HepG2 (cell line): ENCODE data around the gene DTX4. TPM values are rescaled to one million over a fixed set of nuclear protein-coding genes. Genes with fewer than 3 reads are reported as not detected.
A peak's percentile ranks its signal among the peaks of the same experiment; 100 is the strongest.

Source experiments
- BCL6 ChIP-seq: IDR thresholded peaks from 2 replicates; pipeline ENCODE4 v1.6.1; 2016; ENCODE audit warnings: missing genetic modification reagents, missing compliant biosample characterization
- CHD2 ChIP-seq: IDR thresholded peaks from 2 replicates; pipeline ENCODE4 v1.6.1; 2011; ENCODE audit warnings: low read depth, low read length, improper control_type of control experiment
- DNMT1 ChIP-seq: sonication (generic); formaldehyde crosslinking; IDR thresholded peaks from 2 replicates; pipeline ENCODE4 v1.5.1; 2020; ENCODE audit warnings: mild to moderate bottlenecking, missing genetic modification reagents
- ELF4 ChIP-seq: sonication (generic); formaldehyde crosslinking; IDR thresholded peaks from 2 replicates; pipeline ENCODE4 v1.5.0; 2020; ENCODE audit warnings: missing genetic modification reagents, mild to moderate bottlenecking, moderate library complexity, borderline replicate concordance
- FOSL1 ChIP-seq: sonication (generic); formaldehyde crosslinking; IDR thresholded peaks from 2 replicates; pipeline ENCODE4 v1.9.0; 2021; ENCODE audit warnings: missing genetic modification reagents, borderline replicate concordance
- FOXK2 ChIP-seq: fragments of 450-650 bp; IDR thresholded peaks from 2 replicates; pipeline ENCODE4 v1.6.1; 2016
- GZF1 ChIP-seq: sonication (generic); formaldehyde crosslinking; IDR thresholded peaks from 2 replicates; pipeline ENCODE4 v1.5.1; 2020; ENCODE audit warnings: mild to moderate bottlenecking, missing genetic modification reagents
- JARID2 ChIP-seq: sonication (generic); formaldehyde crosslinking; IDR thresholded peaks from 2 replicates; pipeline ENCODE4 v1.8.1; 2023; ENCODE audit warnings: missing genetic modification reagents, inconsistent platforms; ENCODE audit not compliant: insufficient replicate concordance
- MAF1 ChIP-seq: sonication (generic); formaldehyde crosslinking; IDR thresholded peaks from 2 replicates; pipeline ENCODE4 v1.5.0; 2020; ENCODE audit warnings: missing genetic modification reagents, borderline replicate concordance
- MYC ChIP-seq: sonication (generic); formaldehyde crosslinking; IDR thresholded peaks from 2 replicates; pipeline ENCODE4 v1.9.0; 2021; ENCODE audit warnings: missing genetic modification reagents, borderline replicate concordance
- NCOA1 ChIP-seq: sonication (generic); formaldehyde crosslinking; IDR thresholded peaks from 2 replicates; pipeline ENCODE4 v1.9.0; 2021; ENCODE audit warnings: missing genetic modification reagents
- REL ChIP-seq: sonication (generic); formaldehyde crosslinking; conservative IDR thresholded peaks from 2 replicates; pipeline ENCODE4 v1.8.0; 2022; ENCODE audit warnings: mild to moderate bottlenecking, missing genetic modification reagents, moderate library complexity
- SMARCE1 ChIP-seq: fragments of 450-650 bp; IDR thresholded peaks from 2 replicates; pipeline ENCODE4 v1.6.1; 2017; ENCODE audit warnings: borderline replicate concordance
- SRSF4 ChIP-seq: fragments of 200-400 bp; formaldehyde crosslinking; IDR thresholded peaks from one replicate; pipeline ENCODE4 v1.6.1; 2018; ENCODE audit warnings: mild to moderate bottlenecking, low read depth, low read length, moderate library complexity; ENCODE audit not compliant: poor library complexity, severe bottlenecking
- STAT6 ChIP-seq: sonication (generic); formaldehyde crosslinking; IDR thresholded peaks from 2 replicates; pipeline ENCODE4 v1.4.0; 2020; ENCODE audit warnings: missing genetic modification reagents, mild to moderate bottlenecking, borderline replicate concordance
- ZNF24 ChIP-seq: fragments of 450-650 bp; IDR thresholded peaks from 2 replicates; pipeline ENCODE4 v1.6.1; 2017; ENCODE audit warnings: antibody characterized with exemption, mild to moderate bottlenecking
- ZNF547 ChIP-seq: sonication (generic); formaldehyde crosslinking; IDR thresholded peaks from 2 replicates; pipeline ENCODE4 v1.5.1; 2020; ENCODE audit warnings: mild to moderate bottlenecking, missing genetic modification reagents
- ZNF720 ChIP-seq: sonication (generic); formaldehyde crosslinking; IDR thresholded peaks from 2 replicates; pipeline ENCODE4 v1.4.0; 2020; ENCODE audit warnings: missing genetic modification reagents
- polyA plus RNA-seq, 8 experiments: library from polyadenylated mRNA; depleted of rRNA in 3 of 8; stranded (reverse) in 7 of 8; unstranded in 1 of 8; fragments of >200 nt; fragmentation: Illumina TruSeq in 4 of 8; extraction: Trizol in 4 of 8; gene quantifications; 2 replicates each; pipeline versions ENCODE4 v1.2.1 to v1.2.3, GENCODE V29; 2011 to 2016; ENCODE audit warnings: low read depth in 4 of 8, missing spikeins in 1 of 8, mixed read lengths in 1 of 8; ENCODE audit not compliant: insufficient read depth in 1 of 8
- total RNA-seq, 5 experiments: library from RNA; depleted of rRNA; stranded (reverse); fragments of >200 nt; fragmentation: Illumina TruSeq; extraction: Trizol; gene quantifications; 2 replicates each; pipeline ENCODE4 v1.2.3, GENCODE V29; 2016; ENCODE audit warnings: low read depth in 1 of 5
- TF ChIP-seq, protein P1 (sequence below): IDR thresholded peaks from 2 replicates; pipeline ENCODE4 v1.6.1; 2016; ENCODE audit warnings: missing biosample characterization, missing genetic modification reagents, low read depth
- TF ChIP-seq, protein P2 (sequence below): sonication (generic); formaldehyde crosslinking; IDR thresholded peaks from 2 replicates; pipeline ENCODE4 v1.4.0; 2020; ENCODE audit warnings: mild to moderate bottlenecking, missing genetic modification reagents, borderline replicate concordance
- TF ChIP-seq, protein P3 (sequence below): sonication (generic); formaldehyde crosslinking; IDR thresholded peaks from 2 replicates; pipeline ENCODE4 v1.8.1; 2023; ENCODE audit warnings: missing genetic modification reagents, mild to moderate bottlenecking, borderline replicate concordance

Gene DTX4
- total and polyA plus RNA-seq, 2 of the 13 experiments (the other 11 are each of a cell fraction or from before 2014, with no cell fraction given): 0.67 to 5.6 TPM

DNA sequence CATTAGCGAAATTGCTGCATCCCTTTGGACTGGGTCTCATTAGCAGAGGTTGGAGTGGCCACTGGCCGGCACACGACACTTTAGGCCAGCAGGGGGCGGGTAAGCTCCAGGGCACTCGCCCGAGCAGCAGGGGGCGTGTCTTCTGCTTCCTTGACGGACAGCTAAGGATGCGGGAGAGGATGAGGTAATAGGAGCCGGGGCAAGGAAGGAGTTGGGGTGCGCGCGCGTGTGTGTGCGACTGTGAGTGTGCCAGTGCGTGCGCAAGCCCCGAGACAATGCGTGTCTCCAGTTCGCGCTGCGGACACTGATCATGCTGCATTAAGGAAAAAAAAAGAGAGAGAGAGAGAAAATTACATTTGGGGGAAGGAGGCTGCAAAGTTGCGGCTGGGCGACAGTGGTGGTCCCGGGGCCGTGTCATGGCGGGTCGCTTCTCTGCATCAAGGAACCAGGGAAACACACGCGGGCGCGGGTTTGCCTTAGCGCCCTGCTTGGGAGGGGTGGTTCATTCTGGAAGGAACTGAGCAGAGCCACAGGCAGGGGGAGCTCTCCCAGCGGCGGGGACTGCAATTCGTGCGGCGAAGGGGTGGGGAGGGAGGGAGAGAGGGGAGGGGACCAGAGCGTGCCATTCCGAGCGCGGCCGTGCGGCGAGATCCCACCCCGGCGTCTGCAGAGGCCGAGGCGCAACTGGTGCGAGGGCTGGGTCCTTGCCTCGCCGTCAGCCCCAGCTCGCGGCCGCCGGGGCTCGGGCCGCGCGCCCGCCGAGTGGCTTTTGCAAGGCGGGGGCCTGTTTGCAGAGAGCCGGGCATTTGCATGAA lies at the start of gene DTX4 (continued):
- TF ChIP-seq, protein P1, sequence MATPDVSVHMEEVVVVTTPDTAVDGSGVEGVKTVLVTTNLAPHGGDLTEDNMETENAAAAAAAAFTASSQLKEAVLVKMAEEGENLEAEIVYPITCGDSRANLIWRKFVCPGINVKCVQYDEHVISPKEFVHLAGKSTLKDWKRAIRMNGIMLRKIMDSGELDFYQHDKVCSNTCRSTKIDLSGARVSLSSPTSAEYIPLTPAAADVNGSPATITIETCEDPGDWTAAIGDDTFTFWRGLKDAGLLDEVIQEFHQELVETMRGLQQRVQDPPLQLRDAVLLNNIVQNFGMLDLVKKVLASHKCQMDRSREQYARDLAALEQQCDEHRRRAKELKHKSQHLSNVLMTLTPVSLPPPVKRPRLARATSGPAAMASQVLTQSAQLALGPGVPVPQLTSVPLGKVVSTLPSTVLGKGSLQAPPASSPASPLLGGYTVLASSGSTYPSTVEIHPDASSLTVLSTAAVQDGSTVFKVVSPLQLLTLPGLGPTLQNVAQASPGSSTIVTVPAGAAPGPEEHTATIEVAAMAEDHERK (CRISPR knock-in tag): no peak
- TF ChIP-seq JARID2 (no peak), GZF1 (CRISPR knock-in tag) (no peak), ZNF24 (no peak), BCL6 (CRISPR knock-in tag) (peak; percentile 35; the same call in 1 of the 2 replicates), REL (CRISPR knock-in tag) (no peak), SRSF4 (no peak), ELF4 (CRISPR knock-in tag) (no peak), NCOA1 (no peak), MAF1 (CRISPR knock-in tag) (no peak), SMARCE1 (no peak), FOXK2 (no peak), FOSL1 (CRISPR knock-in tag) (no peak), STAT6 (CRISPR knock-in tag) (no peak), ZNF720 (CRISPR knock-in tag) (no peak), CHD2 (no peak), ZNF547 (CRISPR knock-in tag) (no peak), DNMT1 (CRISPR knock-in tag) (no peak), MYC (CRISPR knock-in tag) (peak; percentile 72)
- TF ChIP-seq, protein P2, sequence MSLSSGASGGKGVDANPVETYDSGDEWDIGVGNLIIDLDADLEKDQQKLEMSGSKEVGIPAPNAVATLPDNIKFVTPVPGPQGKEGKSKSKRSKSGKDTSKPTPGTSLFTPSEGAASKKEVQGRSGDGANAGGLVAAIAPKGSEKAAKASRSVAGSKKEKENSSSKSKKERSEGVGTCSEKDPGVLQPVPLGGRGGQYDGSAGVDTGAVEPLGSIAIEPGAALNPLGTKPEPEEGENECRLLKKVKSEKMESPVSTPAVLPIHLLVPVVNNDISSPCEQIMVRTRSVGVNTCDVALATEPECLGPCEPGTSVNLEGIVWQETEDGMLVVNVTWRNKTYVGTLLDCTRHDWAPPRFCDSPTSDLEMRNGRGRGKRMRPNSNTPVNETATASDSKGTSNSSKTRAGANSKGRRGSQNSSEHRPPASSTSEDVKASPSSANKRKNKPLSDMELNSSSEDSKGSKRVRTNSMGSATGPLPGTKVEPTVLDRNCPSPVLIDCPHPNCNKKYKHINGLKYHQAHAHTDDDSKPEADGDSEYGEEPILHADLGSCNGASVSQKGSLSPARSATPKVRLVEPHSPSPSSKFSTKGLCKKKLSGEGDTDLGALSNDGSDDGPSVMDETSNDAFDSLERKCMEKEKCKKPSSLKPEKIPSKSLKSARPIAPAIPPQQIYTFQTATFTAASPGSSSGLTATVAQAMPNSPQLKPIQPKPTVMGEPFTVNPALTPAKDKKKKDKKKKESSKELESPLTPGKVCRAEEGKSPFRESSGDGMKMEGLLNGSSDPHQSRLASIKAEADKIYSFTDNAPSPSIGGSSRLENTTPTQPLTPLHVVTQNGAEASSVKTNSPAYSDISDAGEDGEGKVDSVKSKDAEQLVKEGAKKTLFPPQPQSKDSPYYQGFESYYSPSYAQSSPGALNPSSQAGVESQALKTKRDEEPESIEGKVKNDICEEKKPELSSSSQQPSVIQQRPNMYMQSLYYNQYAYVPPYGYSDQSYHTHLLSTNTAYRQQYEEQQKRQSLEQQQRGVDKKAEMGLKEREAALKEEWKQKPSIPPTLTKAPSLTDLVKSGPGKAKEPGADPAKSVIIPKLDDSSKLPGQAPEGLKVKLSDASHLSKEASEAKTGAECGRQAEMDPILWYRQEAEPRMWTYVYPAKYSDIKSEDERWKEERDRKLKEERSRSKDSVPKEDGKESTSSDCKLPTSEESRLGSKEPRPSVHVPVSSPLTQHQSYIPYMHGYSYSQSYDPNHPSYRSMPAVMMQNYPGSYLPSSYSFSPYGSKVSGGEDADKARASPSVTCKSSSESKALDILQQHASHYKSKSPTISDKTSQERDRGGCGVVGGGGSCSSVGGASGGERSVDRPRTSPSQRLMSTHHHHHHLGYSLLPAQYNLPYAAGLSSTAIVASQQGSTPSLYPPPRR (CRISPR knock-in tag): no peak
- TF ChIP-seq, protein P3, sequence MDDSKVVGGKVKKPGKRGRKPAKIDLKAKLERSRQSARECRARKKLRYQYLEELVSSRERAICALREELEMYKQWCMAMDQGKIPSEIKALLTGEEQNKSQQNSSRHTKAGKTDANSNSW (CRISPR knock-in tag): 0 out of 2 replicates have a peak, but pooled peaks have one; percentile 43
